ENCODE data around the gene MAPKAPK5. TPM values are rescaled to one million over a fixed set of nuclear protein-coding genes. Genes with fewer than 3 reads are reported as not detected.

MAPKAPK5 gene
- polyA plus RNA-seq, 2 donors, result 10.2 to 18.2 TPM

DNA sequence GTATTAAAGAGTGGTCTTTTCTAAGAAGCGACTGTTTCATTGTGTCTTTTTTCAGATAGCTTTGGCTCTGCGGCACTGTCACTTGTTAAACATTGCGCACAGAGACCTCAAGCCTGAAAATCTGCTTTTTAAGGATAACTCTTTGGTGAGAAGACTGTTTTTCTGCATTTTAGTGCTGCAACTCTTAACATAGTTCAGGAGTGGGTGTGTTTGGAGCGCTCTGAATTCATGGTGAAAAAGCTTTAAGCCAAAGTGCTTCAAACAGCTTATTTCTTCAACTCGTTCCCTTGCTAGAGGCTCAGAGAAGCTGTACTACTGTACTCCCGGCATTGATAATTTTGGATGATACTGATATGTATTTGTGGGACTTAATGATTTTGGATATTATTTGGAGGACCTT lies 28.2 kb downstream of the MAPKAPK5 start:
- H3K27ac ChIP-seq (ENCODE audit: low read depth in 2 of 2, low read length in 1 of 2), result no peak overlapping the region
- H3K4me1 ChIP-seq (ENCODE audit: control insufficient read depth in 2 of 2, insufficient read depth in 2 of 2, low read length in 1 of 2), result no peaks in the 10 kb centered on the region
- no peaks in the 10 kb centered on the region for H3K27me3 ChIP-seq (ENCODE audit: control insufficient read depth in 1 of 2, insufficient read depth in 2 of 2, low read length in 2 of 2)
- H3K36me3 ChIP-seq (ENCODE audit: control insufficient read depth in 2 of 2, insufficient read depth in 2 of 2, low read length in 1 of 2), result peaks cover 9 to 13% of the 10 kb centered on the region in 2 donors
- no peak overlapping the region for H3K4me3 ChIP-seq (ENCODE audit: low read depth in 1 of 2, low read length in 2 of 2)
- H3K9me3 ChIP-seq (ENCODE audit: control insufficient read depth in 2 of 2, insufficient read depth in 1 of 2, low read depth in 1 of 2, low read length in 1 of 2), result no peaks in the 10 kb centered on the region
- 97% methylated on average over 6 of the region's 6 CpGs for WGBS, 2 donors

DNA sequence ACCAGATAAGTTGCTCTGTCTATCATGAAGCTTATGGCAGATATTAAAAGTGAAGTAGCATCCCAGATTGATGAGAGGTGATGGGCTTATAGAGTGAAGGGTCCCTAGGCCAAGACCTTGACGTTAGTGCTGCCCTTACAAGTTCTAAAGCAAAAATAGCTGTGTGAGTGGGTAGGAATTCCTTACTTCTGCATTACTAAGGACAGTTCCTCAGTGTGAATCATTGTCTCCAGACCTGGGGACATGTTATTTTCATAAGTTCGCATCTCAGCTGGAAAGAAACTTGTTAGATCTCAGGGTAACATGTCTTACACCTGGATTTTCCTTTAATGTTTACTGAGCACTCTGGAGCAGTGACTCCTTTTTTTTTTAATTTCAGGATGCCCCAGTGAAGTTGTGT lies 28.7 kb downstream of the MAPKAPK5 start:
- no peak overlapping the region for H3K4me3 ChIP-seq (ENCODE audit: low read depth in 1 of 2, low read length in 2 of 2)
- no peaks in the 10 kb centered on the region for H3K27me3 ChIP-seq (ENCODE audit: control insufficient read depth in 1 of 2, insufficient read depth in 2 of 2, low read length in 2 of 2)
- no peaks in the 10 kb centered on the region for H3K4me1 ChIP-seq (ENCODE audit: control insufficient read depth in 2 of 2, insufficient read depth in 2 of 2, low read length in 1 of 2)
- H3K9me3 ChIP-seq (ENCODE audit: control insufficient read depth in 2 of 2, insufficient read depth in 1 of 2, low read depth in 1 of 2, low read length in 1 of 2), result no peaks in the 10 kb centered on the region
- 91 to 97% methylated on average over 2 of the region's 2 CpGs for WGBS, 2 donors
- no peak overlapping the region for H3K27ac ChIP-seq (ENCODE audit: low read depth in 2 of 2, low read length in 1 of 2)
- H3K36me3 ChIP-seq (ENCODE audit: control insufficient read depth in 2 of 2, insufficient read depth in 2 of 2, low read length in 1 of 2), result peaks cover 12 to 17% of the 10 kb centered on the region in 2 donors

DNA sequence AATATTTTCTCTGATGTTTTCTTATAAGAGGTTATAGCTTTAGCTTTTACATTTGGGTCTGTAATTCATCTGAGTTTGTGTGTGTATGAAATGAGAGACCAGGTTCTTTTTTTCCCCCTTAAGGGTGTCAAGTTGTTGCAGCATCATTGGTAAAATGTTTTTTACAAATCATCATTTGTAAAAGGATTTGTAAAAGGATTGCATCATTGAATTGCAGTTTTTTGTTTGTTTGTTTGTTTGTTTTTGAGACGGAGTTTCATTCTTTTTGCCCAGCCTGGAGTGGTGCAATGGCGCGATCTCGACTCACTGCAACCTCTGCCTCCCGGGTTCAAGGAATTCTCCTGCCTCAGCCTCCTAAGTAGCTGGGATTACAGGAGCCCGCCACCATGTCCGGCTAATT lies 31.1 kb downstream of the MAPKAPK5 start:
- Histone ChIP-seq H3K4me1 (ENCODE audit: control insufficient read depth in 2 of 2, insufficient read depth in 2 of 2, low read length in 1 of 2) (no peaks in the 10 kb centered on the region), H3K27me3 (ENCODE audit: control insufficient read depth in 1 of 2, insufficient read depth in 2 of 2, low read length in 2 of 2) (no peaks in the 10 kb centered on the region), H3K9me3 (ENCODE audit: control insufficient read depth in 2 of 2, insufficient read depth in 1 of 2, low read depth in 1 of 2, low read length in 1 of 2) (no peaks in the 10 kb centered on the region), H3K27ac (ENCODE audit: low read depth in 2 of 2, low read length in 1 of 2) (no peak overlapping the region), H3K36me3 (ENCODE audit: control insufficient read depth in 2 of 2, insufficient read depth in 2 of 2, low read length in 1 of 2) (peaks cover 10 to 14% of the 10 kb centered on the region in 2 donors), H3K4me3 (ENCODE audit: low read depth in 1 of 2, low read length in 2 of 2) (no peak overlapping the region)
- 90 to 98% methylated on average over 7 of the region's 7 CpGs for WGBS, 2 donors

DNA sequence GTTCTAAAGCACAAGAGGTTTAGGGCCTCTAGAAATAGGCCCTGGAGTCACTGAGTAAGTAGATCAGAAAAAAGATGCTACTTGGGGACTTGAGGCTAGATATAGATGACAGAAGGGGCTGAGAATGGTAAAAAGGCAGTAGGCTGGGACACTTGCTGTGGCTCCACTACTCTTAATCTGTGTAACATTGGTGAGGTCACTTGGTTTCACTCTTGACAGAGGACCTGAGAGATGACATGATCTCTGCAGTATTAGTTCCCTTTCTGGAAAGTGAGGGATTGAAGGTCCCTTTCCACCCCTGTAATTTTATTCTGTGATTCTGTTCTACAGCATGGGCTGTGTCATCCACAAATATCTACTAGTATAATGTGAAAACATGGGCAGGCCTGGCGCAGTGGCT lies 39.7 kb downstream of the MAPKAPK5 start:
- no peaks in the 10 kb centered on the region for H3K4me1 ChIP-seq (ENCODE audit: control insufficient read depth in 2 of 2, insufficient read depth in 2 of 2, low read length in 1 of 2)
- H3K27me3 ChIP-seq (ENCODE audit: control insufficient read depth in 1 of 2, insufficient read depth in 2 of 2, low read length in 2 of 2), result no peaks in the 10 kb centered on the region
- H3K4me3 ChIP-seq (ENCODE audit: low read depth in 1 of 2, low read length in 2 of 2), result no peak overlapping the region
- H3K27ac ChIP-seq (ENCODE audit: low read depth in 2 of 2, low read length in 1 of 2), result no peak overlapping the region
- no peaks in the 10 kb centered on the region for H3K9me3 ChIP-seq (ENCODE audit: control insufficient read depth in 2 of 2, insufficient read depth in 1 of 2, low read depth in 1 of 2, low read length in 1 of 2)
- H3K36me3 ChIP-seq (ENCODE audit: control insufficient read depth in 2 of 2, insufficient read depth in 2 of 2, low read length in 1 of 2), result peaks cover 9 to 29% of the 10 kb centered on the region in 2 donors
- 89 to 100% methylated on average over 1 of the region's 1 CpG for WGBS, 2 donors

DNA sequence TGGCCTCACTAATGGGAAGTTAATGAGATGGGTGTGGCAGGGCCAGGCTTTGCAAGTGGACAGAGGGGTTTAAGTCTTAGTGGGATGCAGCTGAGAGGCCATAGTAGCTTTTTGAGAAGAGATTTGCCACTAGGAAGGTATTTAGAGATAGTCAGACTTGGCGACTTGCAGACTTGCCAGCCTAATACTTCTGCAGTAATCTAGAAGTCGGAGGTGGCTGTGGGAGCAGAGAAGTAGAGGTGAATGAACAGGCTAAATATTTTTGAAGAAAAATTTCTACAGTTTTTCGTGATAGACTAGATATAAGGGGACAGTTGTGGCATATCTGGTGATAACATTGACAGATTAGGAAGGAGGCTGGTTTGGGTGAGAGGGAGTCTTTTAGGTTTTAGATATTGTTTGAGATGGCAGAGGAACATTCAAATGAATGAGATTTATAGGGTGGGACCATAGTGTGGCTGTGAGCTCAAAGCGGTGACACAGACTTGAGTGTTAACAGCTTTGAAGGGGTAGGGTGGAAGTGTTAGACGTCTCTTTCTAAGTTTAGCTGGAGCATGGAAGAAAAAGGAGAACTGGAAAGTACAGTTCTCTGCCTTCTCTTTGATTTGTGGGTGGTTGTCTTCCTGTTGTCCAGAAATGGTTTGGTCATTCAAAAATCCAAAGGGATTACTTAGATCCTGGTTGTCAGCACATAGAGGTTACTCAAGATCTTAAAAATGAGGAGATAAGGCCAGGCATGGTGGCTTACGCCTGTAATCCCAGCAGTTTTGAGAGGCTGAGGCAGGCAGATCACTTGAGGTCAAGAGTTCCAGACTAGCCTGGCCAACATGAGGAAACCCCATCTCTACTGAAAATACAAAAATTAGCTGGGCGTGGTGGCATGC lies 44.9 kb downstream of the MAPKAPK5 start:
- WGBS, 2 donors, result 93 to 94% methylated on average over 7 of the region's 7 CpGs
- no peaks in the 10 kb centered on the region for H3K27me3 ChIP-seq (ENCODE audit: control insufficient read depth in 1 of 2, insufficient read depth in 2 of 2, low read length in 2 of 2)
- peaks cover 13 to 34% of the 10 kb centered on the region in 2 donors for H3K36me3 ChIP-seq (ENCODE audit: control insufficient read depth in 2 of 2, insufficient read depth in 2 of 2, low read length in 1 of 2)
- no peaks in the 10 kb centered on the region for H3K9me3 ChIP-seq (ENCODE audit: control insufficient read depth in 2 of 2, insufficient read depth in 1 of 2, low read depth in 1 of 2, low read length in 1 of 2)
- no peaks in the 10 kb centered on the region for H3K4me1 ChIP-seq (ENCODE audit: control insufficient read depth in 2 of 2, insufficient read depth in 2 of 2, low read length in 1 of 2)
- no peak overlapping the region for H3K4me3 ChIP-seq (ENCODE audit: low read depth in 1 of 2, low read length in 2 of 2)
- no peak overlapping the region for H3K27ac ChIP-seq (ENCODE audit: low read depth in 2 of 2, low read length in 1 of 2)

DNA sequence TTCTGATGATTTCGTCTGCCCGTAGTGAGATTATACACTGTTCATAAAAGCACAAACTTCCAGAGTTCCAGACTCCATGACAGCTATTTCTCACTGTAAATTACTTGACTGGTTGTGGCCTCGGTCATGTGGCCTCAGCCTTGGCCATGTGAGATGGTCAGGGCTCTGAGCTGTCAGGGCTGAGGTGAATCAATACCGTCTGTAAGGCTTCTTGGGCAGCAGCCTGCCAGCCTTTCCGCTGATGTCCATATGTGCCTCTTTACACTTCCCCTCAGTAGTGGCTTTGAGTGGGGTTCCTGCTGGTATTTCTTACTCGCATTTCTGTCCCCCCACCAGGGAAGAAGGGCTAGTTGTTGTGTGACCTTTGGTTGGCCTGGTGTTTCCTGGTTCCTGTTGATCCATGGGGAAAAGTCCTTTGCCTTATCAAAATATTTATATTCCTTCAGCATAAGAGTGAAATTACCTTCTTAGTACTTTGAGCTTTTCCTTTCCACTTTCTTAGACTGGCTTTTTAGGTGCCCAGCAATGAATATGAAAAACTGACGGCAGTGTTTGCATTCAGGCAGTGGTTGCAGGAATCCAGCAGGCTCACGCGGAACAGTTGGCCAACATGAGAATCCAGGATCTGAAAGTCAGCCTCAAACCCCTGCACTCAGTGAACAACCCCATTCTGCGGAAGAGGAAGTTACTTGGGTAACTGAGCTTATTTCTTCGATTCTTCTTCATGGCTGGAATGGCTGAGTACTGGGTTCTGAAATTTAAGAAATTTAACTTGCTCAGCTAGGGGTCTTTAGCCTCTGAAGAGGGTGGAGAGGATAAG lies 46.1 kb downstream of the MAPKAPK5 start:
- Histone ChIP-seq H3K27me3 (ENCODE audit: control insufficient read depth in 1 of 2, insufficient read depth in 2 of 2, low read length in 2 of 2) (no peaks in the 10 kb centered on the region), H3K27ac (ENCODE audit: low read depth in 2 of 2, low read length in 1 of 2) (no peak overlapping the region), H3K36me3 (ENCODE audit: control insufficient read depth in 2 of 2, insufficient read depth in 2 of 2, low read length in 1 of 2) (peaks cover 11 to 34% of the 10 kb centered on the region in 2 donors), H3K4me1 (ENCODE audit: control insufficient read depth in 2 of 2, insufficient read depth in 2 of 2, low read length in 1 of 2) (no peaks in the 10 kb centered on the region), H3K4me3 (ENCODE audit: low read depth in 1 of 2, low read length in 2 of 2) (no peak overlapping the region), H3K9me3 (ENCODE audit: control insufficient read depth in 2 of 2, insufficient read depth in 1 of 2, low read depth in 1 of 2, low read length in 1 of 2) (no peaks in the 10 kb centered on the region)
- WGBS, 2 donors, result 90 to 92% methylated on average over 11 of the region's 11 CpGs

DNA sequence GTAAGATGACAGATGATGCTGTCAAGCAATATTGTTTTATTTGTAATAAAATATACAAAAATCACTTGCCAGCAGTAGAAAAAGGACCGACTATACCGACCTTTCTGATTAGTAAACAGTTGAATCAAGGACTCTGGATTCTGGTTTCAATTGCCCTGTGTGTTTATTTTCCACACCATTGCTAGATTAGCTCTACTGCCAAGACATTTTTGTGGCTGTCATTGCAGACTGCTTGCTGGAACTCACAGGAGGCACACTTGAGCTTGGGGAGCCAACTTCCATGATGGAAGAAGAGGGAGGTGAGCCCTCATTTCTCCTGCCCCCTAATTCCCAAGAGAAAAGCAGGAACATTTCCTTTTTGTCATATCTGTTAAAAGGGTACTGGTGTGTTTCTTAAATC lies 51.3 kb downstream of the MAPKAPK5 start:
- H3K36me3 ChIP-seq (ENCODE audit: control insufficient read depth in 2 of 2, insufficient read depth in 2 of 2, low read length in 1 of 2), result peaks cover 9 to 17% of the 10 kb centered on the region in 2 donors
- H3K27me3 ChIP-seq (ENCODE audit: control insufficient read depth in 1 of 2, insufficient read depth in 2 of 2, low read length in 2 of 2), result no peaks in the 10 kb centered on the region
- no peak overlapping the region for H3K27ac ChIP-seq (ENCODE audit: low read depth in 2 of 2, low read length in 1 of 2)
- H3K9me3 ChIP-seq (ENCODE audit: control insufficient read depth in 2 of 2, insufficient read depth in 1 of 2, low read depth in 1 of 2, low read length in 1 of 2), result no peaks in the 10 kb centered on the region
- H3K4me3 ChIP-seq (ENCODE audit: low read depth in 1 of 2, low read length in 2 of 2), result no peak overlapping the region
- WGBS, 2 donors, result 64 to 74% methylated on average over 2 of the region's 2 CpGs
- H3K4me1 ChIP-seq (ENCODE audit: control insufficient read depth in 2 of 2, insufficient read depth in 2 of 2, low read length in 1 of 2), result no peaks in the 10 kb centered on the region

DNA sequence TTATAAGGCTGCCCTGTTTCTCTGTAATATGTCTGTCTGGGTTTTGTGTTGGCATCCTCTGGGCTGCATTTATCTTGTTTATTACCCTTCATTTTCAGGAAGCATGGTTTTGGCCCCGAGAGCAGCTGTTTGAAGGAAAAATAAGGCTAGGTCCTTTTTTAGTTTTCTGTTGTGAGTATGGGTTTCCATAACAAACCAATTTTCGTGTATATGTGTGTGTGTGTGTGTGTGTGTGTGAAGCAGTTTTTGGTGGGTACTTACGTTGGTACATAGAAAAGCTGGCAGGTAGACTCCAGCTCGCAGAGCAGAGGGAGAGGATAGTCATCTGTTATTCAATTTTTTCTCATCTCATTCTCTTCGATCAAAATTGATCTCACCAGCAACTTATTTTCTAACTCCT lies 52.5 kb downstream of the MAPKAPK5 start:
- no peaks in the 10 kb centered on the region for H3K27me3 ChIP-seq (ENCODE audit: control insufficient read depth in 1 of 2, insufficient read depth in 2 of 2, low read length in 2 of 2)
- no peaks in the 10 kb centered on the region for H3K4me1 ChIP-seq (ENCODE audit: control insufficient read depth in 2 of 2, insufficient read depth in 2 of 2, low read length in 1 of 2)
- H3K9me3 ChIP-seq (ENCODE audit: control insufficient read depth in 2 of 2, insufficient read depth in 1 of 2, low read depth in 1 of 2, low read length in 1 of 2), result no peaks in the 10 kb centered on the region
- 84 to 88% methylated on average over 5 of the region's 5 CpGs for WGBS, 2 donors
- H3K36me3 ChIP-seq (ENCODE audit: control insufficient read depth in 2 of 2, insufficient read depth in 2 of 2, low read length in 1 of 2), result peaks cover 9 to 10% of the 10 kb centered on the region in 2 donors
- no peak overlapping the region for H3K27ac ChIP-seq (ENCODE audit: low read depth in 2 of 2, low read length in 1 of 2)
- no peak overlapping the region for H3K4me3 ChIP-seq (ENCODE audit: low read depth in 1 of 2, low read length in 2 of 2)

DNA sequence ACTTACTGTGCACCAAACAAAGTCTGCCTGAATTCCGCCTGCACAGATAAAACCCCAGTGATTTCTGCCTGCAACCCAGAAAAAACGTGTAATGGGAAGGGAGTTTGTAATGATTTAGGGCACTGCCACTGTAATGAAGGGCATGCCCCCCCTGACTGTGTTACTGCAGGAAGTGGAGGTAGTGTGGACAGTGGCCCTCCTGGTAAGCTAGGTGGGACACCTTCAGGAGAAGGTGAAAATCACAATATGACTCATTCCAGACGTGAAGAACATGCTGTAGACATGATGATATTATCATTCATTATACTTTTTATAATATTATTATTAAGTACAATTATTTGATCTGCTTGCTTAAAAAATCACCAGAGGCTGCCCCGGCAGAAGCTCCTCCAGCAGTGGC lies 59.2 kb downstream of the MAPKAPK5 start:
- Histone ChIP-seq H3K4me1 (ENCODE audit: control insufficient read depth in 2 of 2, insufficient read depth in 2 of 2, low read length in 1 of 2) (no peaks in the 10 kb centered on the region), H3K27me3 (ENCODE audit: control insufficient read depth in 1 of 2, insufficient read depth in 2 of 2, low read length in 2 of 2) (no peaks in the 10 kb centered on the region), H3K27ac (ENCODE audit: low read depth in 2 of 2, low read length in 1 of 2) (no peak overlapping the region), H3K9me3 (ENCODE audit: control insufficient read depth in 2 of 2, insufficient read depth in 1 of 2, low read depth in 1 of 2, low read length in 1 of 2) (no peaks in the 10 kb centered on the region), H3K36me3 (ENCODE audit: control insufficient read depth in 2 of 2, insufficient read depth in 2 of 2, low read length in 1 of 2) (peaks cover 1 to 3% of the 10 kb centered on the region in 2 donors), H3K4me3 (ENCODE audit: low read depth in 1 of 2, low read length in 2 of 2) (no peak overlapping the region)
- WGBS, 2 donors, result 78 to 79% methylated on average over 4 of the region's 4 CpGs
